HG03025 (cell line): ENCODE results near the gene CSPG4.
"Not testable (repeated sequence)": the region's sequence is repeated elsewhere in the genome, so short reads cannot be mapped to it uniquely, and the experiment has no call there.

Experiments used
- ATAC-seq: cut with Tn5 transposase; IDR thresholded peaks from one replicate; pipeline ENCODE4 v1.9.1; 2021; ENCODE audit warnings: mild to moderate bottlenecking, moderate library complexity; ENCODE audit not compliant: unreplicated experiment, low FRiP score

The CSPG4 gene

DNA sequence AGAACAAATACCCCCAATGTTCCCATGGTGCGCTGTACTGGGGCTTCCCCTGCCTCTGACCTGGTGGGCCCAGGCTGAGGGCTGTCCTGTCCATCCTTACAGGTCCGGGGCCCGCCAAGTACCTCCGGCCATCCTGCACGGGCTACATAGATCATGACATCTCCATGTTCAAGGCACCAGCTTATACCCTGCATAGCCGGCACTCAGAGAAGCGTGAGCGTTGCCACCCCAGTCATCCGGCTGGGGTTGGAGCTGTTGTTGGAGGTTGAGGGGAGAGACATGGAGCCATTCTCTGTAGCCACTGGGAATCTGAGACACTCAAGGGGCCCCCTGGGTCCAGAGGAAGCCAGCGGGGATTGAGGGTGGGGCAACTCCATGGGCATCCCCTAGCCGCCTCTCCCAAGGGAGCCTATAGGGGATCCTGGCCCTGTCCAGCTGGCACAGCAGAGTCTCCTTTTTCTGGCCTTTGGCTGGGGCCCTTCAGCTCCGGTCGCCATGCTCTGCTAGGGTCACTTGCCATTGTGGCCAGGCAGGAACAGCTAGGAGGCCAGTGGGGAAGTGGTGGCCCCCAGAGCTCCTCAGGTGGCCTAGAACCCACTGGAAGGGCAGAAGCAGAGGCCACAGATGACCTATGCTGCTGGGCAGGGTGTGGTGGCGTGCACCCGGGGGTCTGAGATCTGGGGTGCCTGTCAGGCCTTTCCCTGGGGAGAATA lies 12.5 kb upstream of the CSPG4 start:
- ATAC-seq, result no peak

GRCh38 chr15:75723847-75724660 lies 11.4 kb upstream of the CSPG4 start:
- no peak for ATAC-seq

DNA sequence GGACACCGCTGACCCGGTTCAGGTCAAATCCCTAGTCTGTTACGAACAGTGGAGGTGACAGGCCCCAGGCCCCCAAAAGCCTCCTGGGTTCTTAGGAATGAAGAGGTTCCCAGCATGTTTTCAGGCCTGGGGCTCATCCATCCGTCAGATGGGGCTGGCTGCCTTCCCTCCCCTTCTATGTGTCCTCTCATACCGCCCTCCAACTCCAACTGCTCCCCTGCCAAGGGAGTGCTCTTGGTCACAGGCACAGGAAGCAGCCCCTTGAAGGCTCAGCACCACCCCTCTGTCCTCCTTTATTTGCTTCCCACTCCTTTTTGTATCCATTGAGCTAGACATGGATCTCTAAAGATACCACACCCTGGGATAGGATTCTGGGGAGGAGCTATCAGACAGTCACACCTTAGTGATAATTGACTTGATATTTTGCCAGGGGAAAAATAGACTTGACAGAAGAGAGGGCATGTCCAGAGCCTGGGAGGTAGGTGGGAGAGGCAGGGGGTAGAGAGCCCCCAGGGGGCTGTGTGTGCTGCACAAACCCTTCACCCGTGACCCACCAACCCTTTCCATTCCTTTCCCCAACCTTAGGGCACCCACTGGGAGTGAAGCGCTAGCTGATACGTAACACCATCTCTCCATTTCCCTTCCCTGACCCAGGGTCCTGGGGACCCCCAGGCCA lies 10.7 kb upstream of the CSPG4 start:
- ATAC-seq, result no peak

DNA sequence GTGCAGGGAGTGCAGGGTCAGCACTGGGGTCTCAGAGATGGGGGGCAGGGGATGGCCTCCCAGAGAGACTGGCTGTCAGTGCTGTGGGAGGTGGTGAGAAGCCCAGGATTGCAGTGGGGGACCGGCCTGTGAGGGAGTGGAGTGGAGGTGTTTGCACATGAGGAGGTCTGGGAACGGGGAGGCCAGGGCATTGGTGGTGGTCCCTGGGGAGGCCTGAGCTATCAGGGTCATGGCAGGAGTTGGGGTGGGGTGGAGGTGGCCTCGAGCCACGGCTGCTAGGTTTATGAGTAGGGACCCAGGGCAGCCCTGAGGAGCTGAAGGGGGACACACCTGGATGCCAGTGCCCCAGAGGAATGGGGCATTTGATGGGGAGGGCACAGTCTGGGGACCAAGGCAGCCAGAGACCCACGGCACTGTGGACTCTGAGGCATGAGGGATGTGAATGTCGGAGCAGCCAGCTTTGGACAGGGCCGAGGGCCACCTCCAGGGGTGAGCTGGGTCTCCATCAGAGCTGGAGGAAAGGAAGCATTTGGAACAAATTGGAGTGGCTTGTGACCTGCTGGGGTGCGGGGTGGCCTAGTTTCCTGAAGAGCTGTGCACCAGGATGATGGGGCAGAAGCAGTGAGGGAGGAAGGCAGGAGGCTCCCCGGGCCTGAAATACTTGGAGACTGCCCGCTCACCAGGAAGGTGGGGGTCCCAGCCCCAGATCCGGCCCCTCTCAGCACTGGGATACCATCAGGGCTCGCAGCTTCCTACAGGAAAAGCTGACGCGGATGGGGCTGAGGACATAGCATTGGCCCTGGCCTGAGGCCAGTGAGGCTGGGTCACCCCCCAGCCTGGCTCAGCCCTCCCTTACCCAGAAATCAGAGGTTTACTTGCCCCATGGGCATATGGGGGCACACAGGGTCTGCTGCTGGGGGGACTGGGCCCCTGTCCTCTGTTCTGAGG lies 9.5 kb upstream of the CSPG4 start:
- no peak for ATAC-seq

- ATAC-seq, result no peak
Measured at GRCh38 chr15:75721480-75721922, 8.9 kb upstream of the CSPG4 start.

DNA sequence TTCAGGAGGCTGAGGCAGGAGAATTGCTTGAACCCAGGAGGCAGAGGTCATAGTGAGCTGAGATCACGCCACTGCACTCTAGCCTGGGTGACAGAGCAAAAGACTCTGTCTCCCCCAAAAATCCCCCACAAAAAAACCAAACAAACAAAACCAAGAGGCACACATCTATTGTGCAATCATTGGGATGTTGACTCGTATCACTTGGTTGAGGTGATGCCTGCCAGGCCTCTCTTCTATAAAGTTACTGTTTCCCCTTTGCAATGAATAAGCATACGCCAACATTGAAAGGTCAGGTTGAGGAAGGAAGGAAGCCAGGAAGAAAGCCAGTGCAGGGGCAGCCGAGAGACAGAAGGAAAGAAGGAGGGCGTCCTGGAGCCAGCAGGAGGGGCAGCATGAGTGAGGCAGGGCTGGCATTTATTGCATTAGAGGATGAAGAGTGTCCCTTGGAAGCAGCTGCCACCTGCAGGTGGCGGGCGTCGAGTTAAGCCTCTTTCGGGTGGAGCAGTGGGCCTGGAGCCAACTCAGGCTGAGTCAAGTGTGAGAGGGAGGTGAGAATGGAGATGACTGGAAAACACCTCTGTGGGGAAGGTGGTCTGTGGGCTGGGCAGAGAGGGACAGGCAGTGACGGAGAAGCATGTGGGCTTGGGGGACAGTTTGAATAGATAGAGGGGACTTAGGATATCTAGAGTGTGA lies 8.3 kb upstream of the CSPG4 start:
- no peak for ATAC-seq

DNA sequence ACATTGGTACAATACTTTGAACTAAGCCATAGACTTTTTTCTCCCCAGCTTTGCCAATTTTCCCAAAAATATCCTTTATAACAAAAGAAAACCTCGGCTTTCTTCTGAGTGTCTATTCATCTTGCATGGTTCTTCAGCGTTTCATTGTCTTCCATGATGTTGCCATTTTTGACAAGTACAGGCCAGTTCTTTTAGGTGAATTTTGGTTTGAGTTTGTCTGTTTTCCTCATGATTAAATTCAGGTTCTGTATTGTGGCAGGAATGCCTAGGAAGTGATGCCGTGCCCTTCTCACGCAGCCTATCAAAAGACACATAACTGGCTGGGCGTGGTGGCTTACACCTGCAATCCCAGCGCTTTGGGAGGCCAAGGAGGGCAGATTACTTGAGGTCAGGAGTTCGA lies 7.6 kb upstream of the CSPG4 start:
- ATAC-seq, result no peak

GRCh38 chr15:75718328-75718727 lies 5.7 kb upstream of the CSPG4 start:
- no peak for ATAC-seq

GRCh38 chr15:75717001-75717400 lies 4.4 kb upstream of the CSPG4 start:
- ATAC-seq, result not testable (repeated sequence)

- ATAC-seq, result not testable (repeated sequence)
Measured at GRCh38 chr15:75716249-75716950, 3.8 kb upstream of the CSPG4 start.

GRCh38 chr15:75715312-75715832 lies 2.7 kb upstream of the CSPG4 start:
- not testable (repeated sequence) for ATAC-seq

GRCh38 chr15:75714195-75714594 lies 1.5 kb upstream of the CSPG4 start:
- ATAC-seq, result no peak

- ATAC-seq, result no peak
Measured at GRCh38 chr15:75713338-75713895, 769 bp upstream of the CSPG4 start.

- ATAC-seq, result not testable (repeated sequence)
Measured at GRCh38 chr15:75711495-75711894, 1.2 kb downstream of the CSPG4 start.

- ATAC-seq, result not testable (repeated sequence)
Measured at GRCh38 chr15:75710874-75711273, 1.8 kb downstream of the CSPG4 start.

DNA sequence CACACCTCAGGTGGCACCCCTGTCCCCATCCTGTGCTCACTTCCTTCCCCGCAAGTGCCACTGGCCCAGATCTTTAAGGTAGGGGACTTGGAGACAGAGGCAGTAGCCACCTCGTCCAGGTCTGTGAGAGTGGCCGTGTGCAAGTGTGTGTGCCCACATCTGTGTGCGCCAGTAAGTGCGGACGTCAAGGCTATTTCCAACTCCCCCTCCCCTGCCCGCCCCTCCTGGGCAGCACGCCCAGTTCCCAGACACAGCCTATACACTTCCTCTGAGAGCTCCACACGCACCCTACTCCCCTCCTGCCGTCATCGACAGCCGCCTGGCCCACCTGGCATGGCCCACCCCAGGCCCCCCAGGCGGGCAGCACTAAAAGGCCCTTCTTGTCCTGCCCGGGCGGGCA lies 3.2 kb downstream of the CSPG4 start:
- not testable (repeated sequence) for ATAC-seq

- ATAC-seq, result no peak
Measured at GRCh38 chr15:75706682-75706954, 6.0 kb downstream of the CSPG4 start.

DNA sequence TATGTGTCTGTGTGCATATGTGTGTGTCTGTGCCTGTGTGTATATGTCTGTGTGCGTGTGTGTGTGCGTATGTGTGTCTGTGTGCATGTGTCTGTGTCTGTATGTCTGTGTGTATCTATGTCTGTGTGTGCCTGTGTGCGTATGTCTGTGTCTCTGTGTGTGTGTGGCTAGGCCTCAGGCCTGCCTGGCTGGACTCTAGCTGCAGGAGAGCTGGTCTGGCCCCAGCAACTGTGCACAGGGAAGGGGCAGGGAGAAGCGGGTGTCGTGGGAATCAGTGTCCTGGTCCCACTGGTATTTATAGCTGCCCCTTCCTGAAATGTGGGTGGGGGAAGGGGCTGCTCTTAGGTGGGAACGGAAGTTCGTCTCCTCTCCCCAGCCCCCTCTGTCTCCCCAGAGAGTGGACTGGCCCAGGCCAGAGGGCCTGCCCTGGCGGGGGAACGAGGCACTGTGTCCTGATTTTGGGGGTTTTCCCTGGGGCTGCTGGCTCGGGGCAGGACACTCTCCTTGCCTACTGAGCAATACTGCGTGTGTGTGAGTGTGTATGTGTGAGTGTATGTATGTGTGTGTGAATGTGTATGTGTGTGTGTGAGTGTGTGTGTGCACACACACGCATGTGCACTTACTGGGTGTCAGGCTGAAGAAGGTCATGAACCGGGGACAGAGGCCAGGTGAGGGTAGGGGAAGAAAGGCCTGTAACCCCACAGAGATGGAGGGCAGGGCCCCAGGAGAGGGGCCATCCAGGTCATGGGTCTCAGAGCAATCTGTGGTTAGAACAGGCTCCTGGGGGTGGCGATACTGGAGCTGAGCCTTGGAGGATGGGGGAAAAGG lies 6.6 kb downstream of the CSPG4 start:
- ATAC-seq, result no peak
